ENCODE measurements around the gene TP53RK.

DNA sequence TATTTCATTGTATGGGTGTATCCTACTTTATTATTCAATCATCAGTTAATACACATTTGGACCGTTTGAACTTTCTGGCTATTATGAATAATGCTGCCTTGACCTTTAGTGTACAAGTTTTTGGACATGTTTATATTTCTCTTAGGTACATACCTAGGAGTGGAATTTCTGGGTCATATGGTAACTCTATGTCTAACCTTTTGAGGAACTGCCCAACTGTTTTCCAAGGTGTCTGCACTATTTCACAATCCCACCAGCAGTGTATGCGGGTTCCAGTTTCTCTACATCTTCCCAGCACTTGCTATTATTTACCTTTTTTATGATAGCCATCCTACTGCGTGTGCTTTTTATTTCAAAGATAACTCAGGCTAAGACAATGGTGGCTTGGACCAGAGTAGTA, 23.6 kb downstream of the TP53RK start:
- TF ChIP-seq, protein P1, sequence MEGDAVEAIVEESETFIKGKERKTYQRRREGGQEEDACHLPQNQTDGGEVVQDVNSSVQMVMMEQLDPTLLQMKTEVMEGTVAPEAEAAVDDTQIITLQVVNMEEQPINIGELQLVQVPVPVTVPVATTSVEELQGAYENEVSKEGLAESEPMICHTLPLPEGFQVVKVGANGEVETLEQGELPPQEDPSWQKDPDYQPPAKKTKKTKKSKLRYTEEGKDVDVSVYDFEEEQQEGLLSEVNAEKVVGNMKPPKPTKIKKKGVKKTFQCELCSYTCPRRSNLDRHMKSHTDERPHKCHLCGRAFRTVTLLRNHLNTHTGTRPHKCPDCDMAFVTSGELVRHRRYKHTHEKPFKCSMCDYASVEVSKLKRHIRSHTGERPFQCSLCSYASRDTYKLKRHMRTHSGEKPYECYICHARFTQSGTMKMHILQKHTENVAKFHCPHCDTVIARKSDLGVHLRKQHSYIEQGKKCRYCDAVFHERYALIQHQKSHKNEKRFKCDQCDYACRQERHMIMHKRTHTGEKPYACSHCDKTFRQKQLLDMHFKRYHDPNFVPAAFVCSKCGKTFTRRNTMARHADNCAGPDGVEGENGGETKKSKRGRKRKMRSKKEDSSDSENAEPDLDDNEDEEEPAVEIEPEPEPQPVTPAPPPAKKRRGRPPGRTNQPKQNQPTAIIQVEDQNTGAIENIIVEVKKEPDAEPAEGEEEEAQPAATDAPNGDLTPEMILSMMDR (IDR thresholded peaks at IDR 0.05): no peak
- no peak for TF ChIP-seq POLR2A (IDR thresholded peaks at IDR 0.05)

Measured in body of pancreas (tissue), 4 donors.